CD14-positive monocyte (primary cell): ENCODE data around the gene DNAH11. TPM values are rescaled to one million over a fixed set of nuclear protein-coding genes. Genes with fewer than 3 reads are reported as not detected.

Experiments used
- DNase-seq, 3 donors: peaks; one replicate each; pipeline ENCODE4 v3.0.0-alpha.2; 2011 to 2022
- H2AFZ ChIP-seq: 2 replicates; pipeline ENCODE4 v1.6.0; 2012; ENCODE audit warnings: mild to moderate bottlenecking, low read depth, low read length, inconsistent platforms; ENCODE audit not compliant: insufficient read depth, poor library complexity, severe bottlenecking
- H3K27ac ChIP-seq, 2 donors: 1 replicate in 1 of 2; 2 replicates in 1 of 2; pipeline ENCODE4 v1.5.1; 2012 to 2013; ENCODE audit warnings: low read length in 2 of 2, control low read depth in 1 of 2, inconsistent platforms in 1 of 2, low read depth in 1 of 2, mild to moderate bottlenecking in 1 of 2
- H3K27me3 ChIP-seq, 2 donors: one replicate each; pipeline versions ENCODE4 v1.6.0 to v1.6.1; 2011 to 2013; ENCODE audit warnings: low read length in 2 of 2; ENCODE audit not compliant: control insufficient read depth in 2 of 2, insufficient read depth in 2 of 2
- H3K36me3 ChIP-seq, 2 donors: replicated peaks in 1 of 2; 1 replicate in 1 of 2; 2 replicates in 1 of 2; pipeline versions ENCODE4 v1.5.1 to v1.6.1; 2012 to 2013; ENCODE audit warnings: low read length in 2 of 2, control low read depth in 1 of 2, inconsistent platforms in 1 of 2, mild to moderate bottlenecking in 1 of 2; ENCODE audit not compliant: insufficient read depth in 2 of 2, control insufficient read depth in 1 of 2
- H3K4me1 ChIP-seq, 2 donors: 1 replicate in 1 of 2; 2 replicates in 1 of 2; pipeline versions ENCODE4 v1.5.1 to v1.6.1; 2012 to 2013; ENCODE audit warnings: low read length in 2 of 2, control low read depth in 1 of 2, inconsistent platforms in 1 of 2, mild to moderate bottlenecking in 1 of 2, moderate library complexity in 1 of 2; ENCODE audit not compliant: insufficient read depth in 2 of 2, control insufficient read depth in 1 of 2
- H3K4me2 ChIP-seq: replicated peaks from 2 replicates; pipeline ENCODE3; 2012; ENCODE audit warnings: low read length, moderate library complexity, mild to moderate bottlenecking; ENCODE audit not compliant: poor library complexity, severe bottlenecking; ENCODE audit errors: extremely low read depth
- H3K4me3 ChIP-seq, 3 experiments: fragments of 200-600 bp in 1 of 3; sonication (generic) in 1 of 3; replicated peaks in 1 of 3; 1 replicate in 2 of 3; 2 replicates in 1 of 3; pipeline ENCODE4 v1.5.1; 2011 to 2013; ENCODE audit warnings: low read length in 3 of 3, mild to moderate bottlenecking in 3 of 3, control low read depth in 2 of 3, low read depth in 2 of 3, inconsistent platforms in 1 of 3, moderate library complexity in 1 of 3
- H3K79me2 ChIP-seq: 2 replicates; pipeline ENCODE4 v1.6.0; 2012; ENCODE audit warnings: mild to moderate bottlenecking, control low read depth, inconsistent platforms, low read length, moderate library complexity; ENCODE audit not compliant: insufficient read depth
- H3K9ac ChIP-seq: 2 replicates; pipeline ENCODE4 v1.6.0; 2017; ENCODE audit warnings: low read length, mild to moderate bottlenecking; ENCODE audit not compliant: insufficient read depth, poor library complexity, severe bottlenecking
- H3K9me3 ChIP-seq, 2 donors: replicated peaks in 1 of 2; 1 replicate in 1 of 2; 2 replicates in 1 of 2; pipeline versions ENCODE4 v1.5.1 to v1.6.1; 2012 to 2013; ENCODE audit warnings: low read length in 2 of 2, control low read depth in 1 of 2; ENCODE audit not compliant: control insufficient read depth in 1 of 2, insufficient read depth in 1 of 2
- H4K20me1 ChIP-seq: 2 replicates; pipeline ENCODE4 v1.6.0; 2012; ENCODE audit warnings: mild to moderate bottlenecking, low read length, control low read depth, moderate library complexity; ENCODE audit not compliant: insufficient read depth
- H3K27ac Mint-ChIP-seq, 7 donors: one replicate each; pipeline ENCODE4 v1.8.0; 2020; ENCODE audit warnings: mild to moderate bottlenecking in 7 of 7, mixed read lengths in 7 of 7, moderate library complexity in 6 of 7, inconsistent platforms in 2 of 7
- H3K27me3 Mint-ChIP-seq, 3 donors: one replicate each; pipeline ENCODE4 v1.8.0; 2021 to 2022; ENCODE audit warnings: low read depth in 3 of 3, mild to moderate bottlenecking in 3 of 3, mixed read lengths in 3 of 3, moderate library complexity in 3 of 3, inconsistent platforms in 1 of 3
- H3K36me3 Mint-ChIP-seq, 2 donors: one replicate each; pipeline ENCODE4 v1.8.0; 2020; ENCODE audit warnings: mixed read lengths in 2 of 2, inconsistent platforms in 1 of 2, mild to moderate bottlenecking in 1 of 2
- H3K4me1 Mint-ChIP-seq: one replicate; pipeline ENCODE4 v1.8.0; 2020; ENCODE audit warnings: mild to moderate bottlenecking, mixed read lengths
- H3K4me3 Mint-ChIP-seq, 2 donors: one replicate each; pipeline ENCODE4 v1.8.0; 2020; ENCODE audit warnings: mild to moderate bottlenecking in 2 of 2, mixed read lengths in 2 of 2, moderate library complexity in 1 of 2
- H3K9me3 Mint-ChIP-seq, 7 donors: one replicate each; pipeline ENCODE4 v1.8.0; 2020 to 2022; ENCODE audit warnings: mixed read lengths in 7 of 7, mild to moderate bottlenecking in 6 of 7, moderate library complexity in 6 of 7, inconsistent platforms in 2 of 7
- CTCF ChIP-seq: fragments of 200-600 bp; IDR thresholded peaks from one replicate; pipeline ENCODE4 v1.8.0; 2022; ENCODE audit warnings: antibody characterized with exemption, mild to moderate bottlenecking
- WGBS: methylation state at CpG from one replicate; pipeline ENCODE4 v1.1.5; 2013; ENCODE audit warnings: missing lambda C conversion rate; ENCODE audit not compliant: insufficient coverage; 5-methylcytosine and 5-hydroxymethylcytosine counted together
- intact Hi-C, 2 donors: fragments of 100-400 bp; cut with micrococcal nuclease; formaldehyde crosslinking; loops; one replicate each; pipeline versions ENCODE4 v1.15.0 to v1.15.1; 2023
- polyA plus RNA-seq, 3 donors: library from polyadenylated mRNA; depleted of rRNA in 1 of 3; unstranded in 2 of 3; stranded (reverse) in 1 of 3; fragments of 300-500 nt in 2 of 3; fragments of >200 nt in 1 of 3; fragmentation: Illumina TruSeq in 2 of 3; gene quantifications; 1 replicate in 2 of 3; 2 replicates in 1 of 3; pipeline ENCODE4 v1.2.3, GENCODE V29; 2012 to 2021

DNAH11 gene
- polyA plus RNA-seq, 3 donors = not detected

GRCh38 chr7:21543528-21544302 is 876 bp downstream of the DNAH11 start:
- Histone ChIP-seq H4K20me1 (no peaks in the 10 kb centered on the region), H3K27ac (no peak overlapping the region), H3K4me2 (peak overlapping the region; percentile 87), H3K4me1 (peaks cover 15 to 21% of the 10 kb centered on the region in 2 donors), H3K4me3 (peak overlapping the region in 2 of 3 experiments; percentile 28 to 74), H3K79me2 (no peaks in the 10 kb centered on the region), H3K9me3 (peaks cover 0 to 6% of the 10 kb centered on the region in 2 donors), H3K36me3 (no peaks in the 10 kb centered on the region), H3K9ac (no peak overlapping the region), H2AFZ (peak overlapping the region; percentile 81), H3K27me3 (peaks cover 54 to 58% of the 10 kb centered on the region in 2 donors)
- intact Hi-C loops = no loop called here
- Mint-ChIP-seq H3K4me1 (peaks cover 24% of the 10 kb centered on the region), H3K36me3 (no peaks in the 10 kb centered on the region), H3K9me3 (peaks cover 0 to 3% (median 2%) of the 10 kb centered on the region in 7 donors), H3K4me3 (peak overlapping the region; percentile 71 to 91), H3K27me3 (peaks cover 43 to 56% (median 47%) of the 10 kb centered on the region in 3 donors), H3K27ac (no peak overlapping the region)
- WGBS = 5% methylated on average over 23 of the region's 31 CpGs
- no peak for DNase-seq
- no peak for TF ChIP-seq CTCF

- H3K27me3 Mint-ChIP-seq = peaks cover 43 to 56% (median 47%) of the 10 kb centered on the region in 3 donors
- intact Hi-C loops = no loop called here
- TF ChIP-seq CTCF = no peak
- 25% methylated on average over 1 of the region's 3 CpGs for WGBS
- peak overlapping the region in 1 of 2 donors; percentile 91 for H3K4me3 Mint-ChIP-seq
- H3K4me3 ChIP-seq = no peak overlapping the region
- H3K36me3 Mint-ChIP-seq = no peaks in the 10 kb centered on the region
- H3K79me2 ChIP-seq = no peaks in the 10 kb centered on the region
- H3K9ac ChIP-seq = no peak overlapping the region
- H3K27ac Mint-ChIP-seq = no peak overlapping the region
- peaks cover 0 to 3% (median 2%) of the 10 kb centered on the region in 7 donors for H3K9me3 Mint-ChIP-seq
- peaks cover 54 to 58% of the 10 kb centered on the region in 2 donors for H3K27me3 ChIP-seq
- H3K36me3 ChIP-seq = no peaks in the 10 kb centered on the region
- H2AFZ ChIP-seq = no peak overlapping the region
- peaks cover 0 to 6% of the 10 kb centered on the region in 2 donors for H3K9me3 ChIP-seq
- H3K4me1 ChIP-seq = peaks cover 15 to 20% of the 10 kb centered on the region in 2 donors
- no peaks in the 10 kb centered on the region for H4K20me1 ChIP-seq
- H3K4me1 Mint-ChIP-seq = peaks cover 20% of the 10 kb centered on the region
- DNase-seq = no peak
- no peak overlapping the region for H3K27ac ChIP-seq
- no peak overlapping the region for H3K4me2 ChIP-seq
Observed at GRCh38 chr7:21544303-21544656, 1.4 kb downstream of the DNAH11 start.
